ENCODE data around the gene CYTH3.

Gene CYTH3

DNA sequence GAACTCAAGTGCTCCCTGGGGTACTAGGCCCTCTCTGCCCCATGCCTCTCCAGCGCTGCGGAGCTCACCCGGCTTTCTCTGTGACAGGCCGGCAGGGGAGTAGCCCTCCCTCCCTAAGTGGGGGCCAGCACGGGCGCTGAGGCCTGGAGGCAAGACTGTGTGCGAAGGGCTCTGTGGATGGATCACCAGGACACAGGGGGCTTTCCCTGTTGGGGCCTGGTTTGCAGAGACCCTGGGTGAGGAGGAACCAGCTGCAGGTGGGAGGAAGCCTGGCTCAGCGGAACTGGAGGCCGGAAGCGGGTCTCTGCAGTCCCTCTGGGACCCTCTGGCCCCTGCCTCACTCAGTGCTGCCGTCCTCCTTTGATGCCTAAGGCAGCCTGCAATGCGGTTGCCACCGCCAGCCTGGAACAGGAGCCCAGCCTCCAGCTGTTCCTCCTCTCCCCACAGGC lies 106.0 kb downstream of the CYTH3 start:
- Histone ChIP-seq H3K4me3 (ENCODE audit: low read depth, low read length) (no peak overlapping the region), H3K27ac (ENCODE audit: low read depth, low read length) (no peak overlapping the region), H3K79me2 (ENCODE audit: control insufficient read depth, insufficient read depth, low read length, unreplicated experiment) (no peaks in the 10 kb centered on the region), H2AFZ (ENCODE audit: low read length, unreplicated experiment) (no peak overlapping the region), H3K27me3 (ENCODE audit: insufficient read depth, low read length) (no peaks in the 10 kb centered on the region), H3K36me3 (ENCODE audit: insufficient read depth, low read length) (peaks cover 7% of the 10 kb centered on the region; the same call in 1 of the 2 replicates), H3K4me1 (ENCODE audit: control insufficient read depth, insufficient read depth, low read length, unreplicated experiment) (no peaks in the 10 kb centered on the region)

DNA sequence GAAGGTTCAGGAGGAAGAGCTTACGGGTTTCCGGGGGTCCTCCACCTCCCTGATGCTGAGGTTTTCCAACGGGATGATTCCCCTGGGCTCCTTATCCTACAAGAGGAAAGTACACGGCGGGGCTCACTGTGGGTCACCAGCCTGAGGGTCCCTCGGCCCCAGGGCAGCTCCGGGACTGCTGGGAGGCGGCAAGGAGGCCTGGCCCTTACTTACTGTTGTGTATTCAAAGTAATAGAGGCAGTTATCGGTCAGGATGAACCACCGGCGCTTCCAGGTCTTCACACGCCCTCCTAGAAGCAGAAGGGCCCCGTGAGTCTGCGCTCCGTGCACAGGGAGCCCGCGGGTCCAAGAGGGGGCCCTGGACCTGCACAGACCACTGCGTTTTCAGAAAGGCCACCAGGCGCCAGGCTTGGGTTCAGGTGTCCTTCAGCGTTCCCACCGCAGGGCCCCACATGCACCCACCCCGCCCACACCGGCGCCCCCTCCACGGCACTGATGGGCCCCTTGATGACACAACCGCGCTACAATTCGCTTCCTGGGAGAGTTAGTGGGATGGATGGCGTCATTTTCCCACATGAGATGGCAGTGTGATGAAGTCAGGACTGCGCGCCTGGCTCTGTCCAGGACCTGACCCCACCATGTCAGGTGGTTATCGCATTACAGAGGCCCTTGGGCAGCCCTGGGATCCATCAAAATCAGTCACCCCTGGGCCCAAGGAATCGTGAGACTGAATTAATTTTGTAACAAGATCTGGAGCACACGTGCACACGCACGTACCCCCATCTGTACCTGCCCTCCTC lies 106.7 kb downstream of the CYTH3 start:
- Histone ChIP-seq H3K4me3 (ENCODE audit: low read depth, low read length) (no peak overlapping the region), H3K27me3 (ENCODE audit: insufficient read depth, low read length) (no peaks in the 10 kb centered on the region), H3K27ac (ENCODE audit: low read depth, low read length) (no peak overlapping the region), H2AFZ (ENCODE audit: low read length, unreplicated experiment) (no peak overlapping the region), H3K36me3 (ENCODE audit: insufficient read depth, low read length) (peaks cover 7% of the 10 kb centered on the region; the same call in 1 of the 2 replicates), H3K4me1 (ENCODE audit: control insufficient read depth, insufficient read depth, low read length, unreplicated experiment) (peaks cover 5% of the 10 kb centered on the region), H3K79me2 (ENCODE audit: control insufficient read depth, insufficient read depth, low read length, unreplicated experiment) (no peaks in the 10 kb centered on the region)

DNA sequence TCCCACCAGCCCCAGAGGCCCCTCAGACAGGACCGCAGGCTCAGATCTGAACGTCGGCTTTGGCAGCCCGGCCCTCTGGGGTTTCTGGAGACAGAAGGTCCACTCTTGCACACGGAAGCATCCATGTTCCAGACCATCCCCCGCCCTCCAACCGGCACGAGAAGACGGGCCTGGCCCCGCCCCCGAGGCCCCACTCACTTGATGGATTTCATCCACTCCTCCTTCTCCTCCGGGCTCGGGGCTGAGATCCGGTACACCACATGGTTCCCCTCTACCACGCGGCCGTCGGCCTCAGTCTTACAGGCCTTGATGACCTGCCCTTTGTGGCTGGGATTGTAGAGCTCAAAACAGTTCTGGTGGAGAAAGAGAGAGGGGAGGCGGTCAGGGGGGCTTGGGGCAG lies 107.3 kb downstream of the CYTH3 start:
- Histone ChIP-seq H3K4me1 (ENCODE audit: control insufficient read depth, insufficient read depth, low read length, unreplicated experiment) (peaks cover 12% of the 10 kb centered on the region), H2AFZ (ENCODE audit: low read length, unreplicated experiment) (no peak overlapping the region), H3K4me3 (ENCODE audit: low read depth, low read length) (no peak overlapping the region), H3K27ac (ENCODE audit: low read depth, low read length) (no peak overlapping the region), H3K79me2 (ENCODE audit: control insufficient read depth, insufficient read depth, low read length, unreplicated experiment) (no peaks in the 10 kb centered on the region), H3K36me3 (ENCODE audit: insufficient read depth, low read length) (peaks cover under 1% of the 10 kb centered on the region; the same call in 1 of the 2 replicates), H3K27me3 (ENCODE audit: insufficient read depth, low read length) (no peaks in the 10 kb centered on the region)

DNA sequence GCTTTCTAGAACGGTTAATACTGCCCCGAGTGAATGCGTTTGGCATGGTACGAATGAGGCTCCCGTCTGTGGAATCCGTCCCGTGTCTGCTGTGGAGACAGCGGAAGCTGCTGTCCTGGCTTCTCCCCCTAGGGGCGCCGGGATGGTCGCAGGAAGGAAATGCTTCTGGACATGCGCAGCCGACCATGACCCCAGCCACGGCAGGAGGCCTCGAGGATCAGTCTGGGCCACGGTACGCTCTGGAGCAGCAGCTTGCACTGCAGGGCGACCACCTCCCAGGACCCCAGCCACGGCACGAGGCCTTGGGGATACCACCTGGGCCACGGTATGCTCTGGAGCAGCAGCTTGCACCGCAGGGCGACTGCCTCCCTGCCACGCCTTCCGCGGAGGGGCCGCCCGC lies 107.9 kb downstream of the CYTH3 start:
- Histone ChIP-seq H3K36me3 (ENCODE audit: insufficient read depth, low read length) (no peaks in the 10 kb centered on the region), H2AFZ (ENCODE audit: low read length, unreplicated experiment) (no peak overlapping the region), H3K4me1 (ENCODE audit: control insufficient read depth, insufficient read depth, low read length, unreplicated experiment) (peaks cover 15% of the 10 kb centered on the region)

DNA sequence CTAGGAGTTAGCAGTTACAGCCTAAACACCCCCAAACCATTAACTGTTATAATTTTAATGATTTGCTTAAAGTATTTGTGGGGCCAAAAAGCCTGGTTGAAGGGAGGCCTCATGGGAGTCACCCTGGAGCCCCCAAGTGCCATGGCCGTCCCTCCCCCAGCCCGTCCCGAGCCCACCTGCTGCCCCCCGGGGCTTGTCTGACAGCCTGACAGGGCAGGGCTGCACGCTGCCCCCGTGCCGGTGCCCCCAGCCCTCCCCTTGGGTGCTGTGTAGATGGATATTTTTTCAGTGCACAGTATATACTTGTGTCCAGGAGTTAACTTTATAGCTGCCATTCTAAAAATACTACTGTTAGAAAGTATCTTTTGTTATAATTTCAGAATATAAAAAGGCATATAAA lies 108.4 kb downstream of the CYTH3 start:
- H2AFZ ChIP-seq (ENCODE audit: low read length, unreplicated experiment) = no peak overlapping the region
- H3K36me3 ChIP-seq (ENCODE audit: insufficient read depth, low read length) = no peaks in the 10 kb centered on the region
- H3K27me3 ChIP-seq (ENCODE audit: insufficient read depth, low read length) = no peaks in the 10 kb centered on the region
- H3K79me2 ChIP-seq (ENCODE audit: control insufficient read depth, insufficient read depth, low read length, unreplicated experiment) = no peaks in the 10 kb centered on the region
- no peak overlapping the region for H3K27ac ChIP-seq (ENCODE audit: low read depth, low read length)
- H3K4me3 ChIP-seq (ENCODE audit: low read depth, low read length) = no peak overlapping the region
- H3K4me1 ChIP-seq (ENCODE audit: control insufficient read depth, insufficient read depth, low read length, unreplicated experiment) = peaks cover 15% of the 10 kb centered on the region

More for the DNA sequence above, 107.9 kb downstream of the CYTH3 start:
- no peaks in the 10 kb centered on the region for H3K79me2 ChIP-seq (ENCODE audit: control insufficient read depth, insufficient read depth, low read length, unreplicated experiment)
- no peak overlapping the region for H3K27ac ChIP-seq (ENCODE audit: low read depth, low read length)
- H3K27me3 ChIP-seq (ENCODE audit: insufficient read depth, low read length) = no peaks in the 10 kb centered on the region
- H3K4me3 ChIP-seq (ENCODE audit: low read depth, low read length) = no peak overlapping the region

DNA sequence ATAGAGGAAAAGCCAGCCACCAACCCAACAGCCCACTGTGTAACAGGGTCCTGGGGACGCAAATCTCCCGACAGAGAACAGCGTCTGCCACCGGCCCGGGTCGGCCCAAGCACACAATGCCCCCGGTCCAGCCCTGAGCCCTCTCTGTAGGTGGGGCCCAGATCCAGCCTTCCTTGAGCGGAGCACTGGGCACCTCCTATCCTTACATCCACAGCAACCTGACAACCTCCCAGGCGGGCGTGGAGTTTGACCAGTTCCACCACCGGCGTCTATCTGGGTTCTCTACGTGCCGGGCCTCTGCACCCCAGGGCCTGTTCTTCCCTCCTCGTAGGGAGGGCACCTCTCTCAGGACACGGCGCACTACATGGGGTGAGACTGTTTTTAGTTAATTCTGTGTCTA lies 109.0 kb downstream of the CYTH3 start:
- Histone ChIP-seq H3K36me3 (ENCODE audit: insufficient read depth, low read length) (no peaks in the 10 kb centered on the region), H3K4me3 (ENCODE audit: low read depth, low read length) (no peak overlapping the region), H3K4me1 (ENCODE audit: control insufficient read depth, insufficient read depth, low read length, unreplicated experiment) (peaks cover 15% of the 10 kb centered on the region), H3K79me2 (ENCODE audit: control insufficient read depth, insufficient read depth, low read length, unreplicated experiment) (no peaks in the 10 kb centered on the region), H3K27ac (ENCODE audit: low read depth, low read length) (no peak overlapping the region), H2AFZ (ENCODE audit: low read length, unreplicated experiment) (no peak overlapping the region), H3K27me3 (ENCODE audit: insufficient read depth, low read length) (no peaks in the 10 kb centered on the region)

DNA sequence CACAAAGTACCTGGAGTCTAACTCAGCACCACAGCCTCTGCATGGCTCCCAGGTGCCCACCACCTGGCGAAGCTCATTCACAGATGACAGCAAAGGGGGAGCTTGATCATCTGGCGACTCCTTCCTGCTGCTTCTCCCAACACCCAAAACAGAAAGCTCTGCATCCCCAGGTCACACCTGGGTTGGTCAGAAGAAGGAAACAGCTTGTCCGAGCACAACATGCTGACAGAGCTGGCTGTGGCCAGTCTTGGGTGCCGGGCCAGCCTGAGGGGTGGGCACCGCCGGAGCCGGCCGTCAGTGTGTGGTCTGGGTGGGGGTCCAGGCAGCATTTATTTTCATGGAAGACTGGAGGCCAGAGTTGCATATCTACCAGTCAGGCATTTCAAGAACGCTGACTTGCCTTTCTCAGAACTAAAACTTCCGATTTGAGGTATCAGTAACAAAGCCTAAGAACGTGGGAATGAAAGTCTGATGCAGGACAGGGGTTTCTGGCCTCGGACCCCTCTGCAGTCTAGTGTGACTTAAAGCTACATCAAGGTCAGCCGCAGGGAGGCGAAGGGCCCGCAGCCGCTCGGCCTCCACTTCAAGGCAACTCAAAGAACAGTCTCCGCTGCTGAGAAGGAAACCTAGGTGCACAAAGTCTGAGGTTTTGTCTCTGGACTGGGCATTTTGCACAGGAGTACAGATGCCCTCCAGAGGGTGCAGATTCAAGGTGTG lies 109.6 kb downstream of the CYTH3 start:
- H3K36me3 ChIP-seq (ENCODE audit: insufficient read depth, low read length) = no peaks in the 10 kb centered on the region
- peaks cover 15% of the 10 kb centered on the region for H3K4me1 ChIP-seq (ENCODE audit: control insufficient read depth, insufficient read depth, low read length, unreplicated experiment)
- no peak overlapping the region for H3K4me3 ChIP-seq (ENCODE audit: low read depth, low read length)
- no peaks in the 10 kb centered on the region for H3K27me3 ChIP-seq (ENCODE audit: insufficient read depth, low read length)
- H2AFZ ChIP-seq (ENCODE audit: low read length, unreplicated experiment) = no peak overlapping the region
- no peaks in the 10 kb centered on the region for H3K79me2 ChIP-seq (ENCODE audit: control insufficient read depth, insufficient read depth, low read length, unreplicated experiment)
- H3K27ac ChIP-seq (ENCODE audit: low read depth, low read length) = no peak overlapping the region

DNA sequence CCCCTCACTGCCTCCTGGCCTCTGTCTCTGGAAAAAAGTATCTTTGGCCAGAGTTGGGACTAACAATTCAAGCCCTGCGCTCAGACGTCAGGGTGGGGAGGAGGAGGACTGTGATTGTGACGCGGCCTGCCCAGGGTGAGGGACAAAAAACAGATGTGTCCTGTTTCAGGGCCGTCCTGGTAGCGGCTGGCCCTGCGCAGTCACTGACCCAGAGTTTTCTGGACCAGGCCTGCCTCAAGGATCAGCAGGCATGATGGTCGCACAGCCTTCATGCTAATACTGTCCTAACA lies 110.1 kb downstream of the CYTH3 start:
- Histone ChIP-seq H3K4me1 (ENCODE audit: control insufficient read depth, insufficient read depth, low read length, unreplicated experiment) (peaks cover 15% of the 10 kb centered on the region), H2AFZ (ENCODE audit: low read length, unreplicated experiment) (no peak overlapping the region), H3K4me3 (ENCODE audit: low read depth, low read length) (no peak overlapping the region), H3K36me3 (ENCODE audit: insufficient read depth, low read length) (no peaks in the 10 kb centered on the region), H3K27ac (ENCODE audit: low read depth, low read length) (no peak overlapping the region), H3K79me2 (ENCODE audit: control insufficient read depth, insufficient read depth, low read length, unreplicated experiment) (no peaks in the 10 kb centered on the region), H3K27me3 (ENCODE audit: insufficient read depth, low read length) (no peaks in the 10 kb centered on the region)

DNA sequence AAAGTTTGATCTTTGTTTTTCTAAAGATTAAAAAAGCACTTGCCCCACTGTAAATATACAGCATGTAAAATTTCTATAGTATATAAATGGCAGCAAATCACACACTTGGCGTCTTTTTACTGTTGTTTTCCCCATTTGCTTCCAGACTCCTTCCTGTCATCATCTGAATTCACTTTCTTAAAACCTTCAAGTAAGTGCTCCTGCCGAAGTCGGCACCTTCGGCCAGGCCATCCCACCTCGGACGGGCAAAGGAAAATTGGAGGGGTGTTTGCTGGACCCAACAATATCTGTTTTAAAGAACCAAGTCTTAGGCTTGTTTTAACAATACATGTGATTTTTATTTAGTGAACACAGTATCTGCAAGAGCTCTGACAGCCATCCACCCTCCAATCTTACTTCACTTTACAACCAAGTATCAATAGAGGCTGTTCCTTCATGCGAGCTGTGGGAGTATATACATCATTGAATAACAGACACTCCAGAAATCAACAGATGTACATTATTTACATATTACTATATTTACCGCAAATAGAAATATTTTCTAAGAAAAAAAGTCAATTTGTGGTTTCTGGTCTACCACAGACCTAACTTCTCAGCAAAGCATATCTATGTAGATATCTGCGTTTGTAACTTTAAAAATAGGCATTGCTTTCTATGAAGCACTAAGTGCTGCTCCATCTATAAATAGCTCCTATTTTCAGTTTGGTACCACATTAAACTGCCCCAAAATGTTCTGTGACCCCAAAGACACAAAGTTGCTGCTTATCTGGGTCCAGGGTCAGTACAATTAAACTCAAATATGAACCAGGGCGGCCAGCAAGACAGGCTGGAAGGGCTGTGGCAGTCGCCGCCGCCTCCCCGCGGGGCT lies 110.7 kb downstream of the CYTH3 start:
- no peaks in the 10 kb centered on the region for H3K27me3 ChIP-seq (ENCODE audit: insufficient read depth, low read length)
- no peaks in the 10 kb centered on the region for H3K36me3 ChIP-seq (ENCODE audit: insufficient read depth, low read length)
- H3K79me2 ChIP-seq (ENCODE audit: control insufficient read depth, insufficient read depth, low read length, unreplicated experiment) = no peaks in the 10 kb centered on the region
- peaks cover 15% of the 10 kb centered on the region for H3K4me1 ChIP-seq (ENCODE audit: control insufficient read depth, insufficient read depth, low read length, unreplicated experiment)
- H3K27ac ChIP-seq (ENCODE audit: low read depth, low read length) = no peak overlapping the region
- no peak overlapping the region for H2AFZ ChIP-seq (ENCODE audit: low read length, unreplicated experiment)
- H3K4me3 ChIP-seq (ENCODE audit: low read depth, low read length) = no peak overlapping the region

DNA sequence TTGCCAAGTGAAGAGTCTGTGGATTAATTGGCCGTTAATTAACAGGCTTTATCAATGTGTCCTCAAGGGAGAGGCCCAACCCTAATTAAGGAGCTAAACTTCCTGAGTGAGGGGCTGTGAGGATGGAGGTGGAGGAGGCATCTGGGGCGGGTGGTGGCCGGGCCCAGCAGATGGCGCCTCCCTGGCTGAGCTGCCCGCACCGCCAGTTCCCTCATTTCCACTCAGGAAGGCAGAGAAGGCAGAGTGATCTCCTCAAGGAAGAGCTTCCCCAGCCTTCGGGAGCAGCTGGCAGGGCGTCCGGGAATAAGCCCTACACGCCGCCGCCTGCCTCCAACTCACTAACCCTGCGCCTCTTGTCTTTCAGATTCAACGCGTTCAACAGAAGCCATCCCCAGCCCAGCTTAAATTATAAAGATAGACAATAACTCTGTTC lies 112.2 kb downstream of the CYTH3 start:
- no peaks in the 10 kb centered on the region for H3K79me2 ChIP-seq (ENCODE audit: control insufficient read depth, insufficient read depth, low read length, unreplicated experiment)
- no peaks in the 10 kb centered on the region for H3K27me3 ChIP-seq (ENCODE audit: insufficient read depth, low read length)
- H3K4me1 ChIP-seq (ENCODE audit: control insufficient read depth, insufficient read depth, low read length, unreplicated experiment) = peaks cover 15% of the 10 kb centered on the region
- H2AFZ ChIP-seq (ENCODE audit: low read length, unreplicated experiment) = no peak overlapping the region
- no peaks in the 10 kb centered on the region for H3K36me3 ChIP-seq (ENCODE audit: insufficient read depth, low read length)
- no peak overlapping the region for H3K4me3 ChIP-seq (ENCODE audit: low read depth, low read length)
- H3K27ac ChIP-seq (ENCODE audit: low read depth, low read length) = peak overlapping the region; percentile 16; the same call in 1 of the 2 replicates
